GM18511 (cell line): ENCODE results near the gene CORO2B.

ENCODE experiments used
- ATAC-seq: cut with Tn5 transposase; IDR thresholded peaks from one replicate; pipeline ENCODE4 v1.9.1; 2021; ENCODE audit warnings: mild to moderate bottlenecking, moderate library complexity; ENCODE audit not compliant: unreplicated experiment

CORO2B gene

GRCh38 chr15:68589783-68590710, 11.3 kb downstream of the CORO2B start:
- no peak for ATAC-seq

- ATAC-seq: no peak
Measured at GRCh38 chr15:68590721-68591389, 12.1 kb downstream of the CORO2B start.

- ATAC-seq: no peak
Measured at GRCh38 chr15:68592054-68592453, 13.3 kb downstream of the CORO2B start.

GRCh38 chr15:68592544-68592943, 13.8 kb downstream of the CORO2B start:
- no peak for ATAC-seq

- ATAC-seq: no peak
Measured at GRCh38 chr15:68593341-68593740, 14.5 kb downstream of the CORO2B start.

GRCh38 chr15:68593828-68594532, 15.2 kb downstream of the CORO2B start:
- no peak for ATAC-seq

GRCh38 chr15:68594533-68595259, 15.9 kb downstream of the CORO2B start:
- ATAC-seq: no peak

GRCh38 chr15:68595260-68595564, 16.4 kb downstream of the CORO2B start:
- no peak for ATAC-seq

GRCh38 chr15:68595761-68596160, 17.0 kb downstream of the CORO2B start:
- ATAC-seq: no peak

GRCh38 chr15:68596691-68597090, 17.9 kb downstream of the CORO2B start:
- ATAC-seq: no peak

GRCh38 chr15:68597581-68597980, 18.8 kb downstream of the CORO2B start:
- ATAC-seq: no peak

- no peak for ATAC-seq
Measured at GRCh38 chr15:68598171-68599152, 19.7 kb downstream of the CORO2B start.

- no peak for ATAC-seq
Measured at GRCh38 chr15:68599153-68599545, 20.4 kb downstream of the CORO2B start.

GRCh38 chr15:68599560-68600071, 20.8 kb downstream of the CORO2B start:
- no peak for ATAC-seq

- ATAC-seq: no peak
Measured at GRCh38 chr15:68601206-68602197, 22.7 kb downstream of the CORO2B start.

GRCh38 chr15:68602459-68603215, 23.8 kb downstream of the CORO2B start:
- ATAC-seq: no peak

GRCh38 chr15:68603216-68603595, 24.4 kb downstream of the CORO2B start:
- no peak for ATAC-seq

- ATAC-seq: no peak
Measured at GRCh38 chr15:68603951-68604350, 25.2 kb downstream of the CORO2B start.
